Thyroid gland (tissue), 4 donors: Measurements from ENCODE around the gene RHEB. TPM values are rescaled to one million over a fixed set of nuclear protein-coding genes. Genes with fewer than 3 reads are reported as not detected.

ENCODE experiments used
- DNase-seq, 2 donors: peaks; one replicate each; pipeline ENCODE4 v3.0.0-alpha.2; 2019
- H3K27ac ChIP-seq, 3 donors: fragments of 200-600 bp; sonication (generic); 1 replicate in 2 of 3; 2 replicates in 1 of 3; pipeline ENCODE4 v1.5.1; 2016 to 2019; ENCODE audit warnings: mild to moderate bottlenecking in 1 of 3, moderate library complexity in 1 of 3
- H3K27me3 ChIP-seq: fragments of 200-600 bp; sonication (generic); one replicate; pipeline ENCODE4 v1.5.1; 2019
- H3K36me3 ChIP-seq, 2 donors: fragments of 200-600 bp; sonication (generic); one replicate each; pipeline ENCODE4 v1.5.1; 2016 to 2019
- H3K4me1 ChIP-seq, 2 donors: fragments of 200-600 bp; sonication (generic); one replicate each; pipeline ENCODE4 v1.5.1; 2017 to 2019
- H3K4me3 ChIP-seq, 3 donors: fragments of 200-600 bp; sonication (generic); replicated peaks in 1 of 3; 1 replicate in 2 of 3; 2 replicates in 1 of 3; pipeline ENCODE4 v1.5.1; 2016; ENCODE audit warnings: mild to moderate bottlenecking in 1 of 3
- H3K9me3 ChIP-seq: fragments of 200-600 bp; sonication (generic); one replicate; pipeline ENCODE4 v1.5.1; 2017
- CTCF ChIP-seq, 6 experiments: fragments of 200-600 bp in 3 of 6; fragments of 450-650 bp in 3 of 6; sonication (generic) in 3 of 6; IDR thresholded peaks; one replicate each; pipeline ENCODE4 v1.5.1; 2016 to 2019; ENCODE audit warnings: antibody characterized with exemption in 6 of 6, mild to moderate bottlenecking in 2 of 6, inconsistent platforms in 1 of 6, moderate library complexity in 1 of 6
- POLR2A ChIP-seq, 2 donors: fragments of 450-650 bp; IDR thresholded peaks; one replicate each; pipeline ENCODE4 v1.6.1; 2017; ENCODE audit warnings: antibody characterized with exemption in 2 of 2, mild to moderate bottlenecking in 2 of 2, moderate library complexity in 1 of 2
- WGBS, 2 donors: methylation state at CpG; one replicate each; pipeline ENCODE4 v1.1.5; 2017; 5-methylcytosine and 5-hydroxymethylcytosine counted together
- intact Hi-C: fragments of 100-400 bp; cut with DNase I; formaldehyde crosslinking; loops from one replicate; pipeline ENCODE4 v1.15.1; 2023
- total RNA-seq, 4 donors: library from RNA; depleted of rRNA; stranded (reverse); fragments of >200 nt; gene quantifications; one replicate each; pipeline ENCODE4 v1.2.3, GENCODE V29; 2016

Gene RHEB
- total RNA-seq, 4 donors from 2014 or later = 88.3 to 104 (median 95.6) TPM

- Histone ChIP-seq H3K27me3 (no peaks in the 10 kb centered on the region), H3K4me1 (peaks cover 35 to 43% of the 10 kb centered on the region in 2 donors), H3K9me3 (no peaks in the 10 kb centered on the region), H3K4me3 (no peak overlapping the region), H3K27ac (peak overlapping the region in 1 of 3 donors; percentile 28), H3K36me3 (no peaks in the 10 kb centered on the region)
- TF ChIP-seq POLR2A (IDR thresholded peaks at IDR 0.05) = no peak
- no peak for TF ChIP-seq CTCF (IDR thresholded peaks at IDR 0.05)
- 55 to 60% methylated on average over 13 of the region's 13 CpGs for WGBS, 2 donors
- DNase-seq = no peak
- intact Hi-C loops = no loop called here
Measured at GRCh38 chr7:151494298-151495284, 25.1 kb downstream of the RHEB start.

DNA sequence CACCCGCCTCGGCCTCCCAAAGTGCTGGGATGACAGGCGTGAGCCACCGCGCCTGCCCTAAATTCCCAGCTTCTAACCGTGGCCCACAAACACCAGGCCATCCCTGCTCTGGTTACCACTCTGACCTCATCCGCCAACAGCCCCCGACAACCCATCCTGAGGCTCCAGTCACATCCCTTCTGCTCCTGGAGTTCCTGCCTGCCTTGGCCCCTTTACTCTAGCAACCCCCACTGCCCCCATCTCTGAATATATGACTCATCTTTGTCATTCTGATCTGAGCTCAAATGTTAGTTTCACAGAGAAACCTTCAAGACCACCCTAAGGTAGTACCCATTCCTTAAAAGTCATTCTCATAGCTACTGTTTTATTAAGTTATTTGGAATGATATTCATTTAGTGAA lies 26.6 kb downstream of the RHEB start:
- Histone ChIP-seq H3K4me3 (no peak overlapping the region), H3K27ac (no peak overlapping the region), H3K4me1 (peaks cover 35 to 38% of the 10 kb centered on the region in 2 donors), H3K36me3 (peaks cover 0 to 3% of the 10 kb centered on the region in 2 donors), H3K27me3 (no peaks in the 10 kb centered on the region), H3K9me3 (no peaks in the 10 kb centered on the region)
- TF ChIP-seq CTCF (IDR thresholded peaks at IDR 0.05) (no peak), POLR2A (IDR thresholded peaks at IDR 0.05) (no peak)
- intact Hi-C loops = no loop called here
- DNase-seq = no peak
- 90 to 98% methylated on average over 8 of the region's 8 CpGs for WGBS, 2 donors

DNA sequence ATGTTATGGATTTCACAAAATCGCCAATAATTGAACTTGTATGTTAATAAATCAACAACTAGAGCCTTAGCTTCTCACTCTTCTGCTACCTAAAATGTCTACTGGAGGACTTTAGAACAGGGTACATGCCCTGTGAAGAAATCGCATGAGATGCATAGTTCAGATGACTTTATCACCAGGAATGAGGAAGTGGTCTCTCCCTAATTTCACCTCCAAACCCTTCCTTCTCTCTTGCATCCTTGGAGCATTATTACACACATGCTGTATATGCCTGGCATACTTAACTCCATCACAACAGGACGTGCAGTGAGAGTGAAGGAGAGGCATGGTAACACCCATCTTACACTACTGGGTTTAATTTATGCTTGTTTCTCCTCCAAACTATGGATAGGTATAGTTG lies 27.8 kb downstream of the RHEB start:
- no peaks in the 10 kb centered on the region for H3K9me3 ChIP-seq
- TF ChIP-seq CTCF (IDR thresholded peaks at IDR 0.05) = no peak
- no peak for TF ChIP-seq POLR2A (IDR thresholded peaks at IDR 0.05)
- peaks cover 35 to 38% of the 10 kb centered on the region in 2 donors for H3K4me1 ChIP-seq
- intact Hi-C loops = no loop called here
- peaks cover 0 to 4% of the 10 kb centered on the region in 2 donors for H3K36me3 ChIP-seq
- no peak overlapping the region for H3K4me3 ChIP-seq
- H3K27ac ChIP-seq = no peak overlapping the region
- 94 to 97% methylated on average over 3 of the region's 3 CpGs for WGBS, 2 donors
- no peak for DNase-seq
- H3K27me3 ChIP-seq = no peaks in the 10 kb centered on the region

- WGBS, 2 donors = 88 to 89% methylated on average over 4 of the region's 4 CpGs
Measured at GRCh38 chr7:151490456-151491105, 29.1 kb downstream of the RHEB start.

More at GRCh38 chr7:151490456-151491105, 29.1 kb downstream of the RHEB start:
- no peak overlapping the region for H3K27ac ChIP-seq
- H3K4me3 ChIP-seq = no peak overlapping the region
- no peaks in the 10 kb centered on the region for H3K9me3 ChIP-seq
- TF ChIP-seq POLR2A (IDR thresholded peaks at IDR 0.05) = no peak
- no peak for TF ChIP-seq CTCF (IDR thresholded peaks at IDR 0.05)
- H3K4me1 ChIP-seq = peaks cover 23 to 28% of the 10 kb centered on the region in 2 donors
- peaks cover 0 to 4% of the 10 kb centered on the region in 2 donors for H3K36me3 ChIP-seq
- intact Hi-C loops = no loop called here
- no peak for DNase-seq
- H3K27me3 ChIP-seq = no peaks in the 10 kb centered on the region
